ENCODE results near the gene COX5A.

GRCh38 chr15:74964794-74965193, 26.9 kb upstream of the COX5A start:
- no peak for TF ChIP-seq CTCF (IDR thresholded peaks at IDR 0.05; ENCODE audit: low read depth, low read length)
- TF ChIP-seq MYC (IDR thresholded peaks at IDR 0.05; ENCODE audit: low read depth, low read length): no peak

Data from NB4 (cell line).